Globus pallidus (tissue), 1 donor: ENCODE results near the gene RGS14.
A peak's percentile ranks its signal among the peaks of the same experiment; 100 is the strongest.
"Not testable (repeated sequence)": the region's sequence is repeated elsewhere in the genome, so short reads cannot be mapped to it uniquely, and the experiment has no call there.

Experiments
- DNase-seq: peaks from one replicate; pipeline ENCODE4 v3.0.0-alpha.2; 2015; ENCODE audit warnings: low spot score

RGS14 gene

GRCh38 chr5:177403792-177404640 is 46.3 kb downstream of the RGS14 start:
- DNase-seq: peak; percentile 50

GRCh38 chr5:177404641-177405179 is 47.0 kb downstream of the RGS14 start:
- DNase-seq: no peak

GRCh38 chr5:177405312-177405711 is 47.6 kb downstream of the RGS14 start:
- no peak for DNase-seq

GRCh38 chr5:177405805-177406204 is 48.1 kb downstream of the RGS14 start:
- no peak for DNase-seq

GRCh38 chr5:177409043-177409801 is 51.5 kb downstream of the RGS14 start, which contains the start of gene F12:
F12 (minus strand) TSS chr5:177409564; CDS start chr5:177409527, 37 bp downstream.
- DNase-seq: no peak

GRCh38 chr5:177410575-177410974 is 52.9 kb downstream of the RGS14 start:
- DNase-seq: no peak

GRCh38 chr5:177412603-177413233 is 55.0 kb downstream of the RGS14 start:
- DNase-seq: no peak

- DNase-seq: no peak
Observed at GRCh38 chr5:177414481-177414880, 56.8 kb downstream of the RGS14 start.

GRCh38 chr5:177417081-177417480 is 59.4 kb downstream of the RGS14 start:
- not testable (repeated sequence) for DNase-seq

- no peak for DNase-seq
Observed at GRCh38 chr5:177419046-177419445, 61.3 kb downstream of the RGS14 start.

- DNase-seq: not testable (repeated sequence)
Observed at GRCh38 chr5:177420472-177420871, 62.7 kb downstream of the RGS14 start.

GRCh38 chr5:177421062-177421798 is 63.5 kb downstream of the RGS14 start:
- no peak for DNase-seq
